ENCODE data around the gene MAN2A2.
"Not testable (repeated sequence)": the region's sequence is repeated elsewhere in the genome, so short reads cannot be mapped to it uniquely, and the experiment has no call there.

The MAN2A2 gene

GRCh38 chr15:90871716-90872485, 31.2 kb upstream of the MAN2A2 start:
- DNase-seq: no peak

- DNase-seq: no peak
Observed at GRCh38 chr15:90872486-90873184, 30.5 kb upstream of the MAN2A2 start.

DNA sequence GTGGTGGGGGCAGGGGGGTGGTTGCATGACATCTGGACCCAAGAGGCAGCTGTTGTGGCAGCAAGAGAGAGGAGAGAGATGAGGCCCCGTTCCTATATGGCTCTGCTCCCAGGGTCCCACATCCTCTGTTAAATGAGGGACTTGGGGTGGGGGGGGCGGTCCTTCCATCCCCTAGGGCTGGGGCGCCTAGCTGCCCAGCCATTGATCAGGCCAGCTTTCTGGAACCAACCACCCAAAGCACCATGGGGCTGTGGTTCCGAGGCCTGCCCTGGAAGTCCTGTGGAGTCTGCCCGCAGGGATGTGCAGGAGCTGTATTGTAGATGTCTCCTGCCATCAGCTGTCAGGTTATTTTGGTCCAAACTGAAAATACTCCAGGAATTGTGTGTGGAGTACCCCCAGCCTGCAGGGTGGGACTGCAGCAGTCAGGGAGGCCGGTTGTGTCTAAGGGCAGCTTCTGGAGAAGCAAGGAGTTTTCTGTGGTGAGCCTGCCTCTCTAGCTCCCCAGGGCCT, 29.6 kb upstream of the MAN2A2 start:
- DNase-seq: no peak

- DNase-seq: peak; percentile 81
Observed at GRCh38 chr15:90873998-90874605, 29.0 kb upstream of the MAN2A2 start.

DNA sequence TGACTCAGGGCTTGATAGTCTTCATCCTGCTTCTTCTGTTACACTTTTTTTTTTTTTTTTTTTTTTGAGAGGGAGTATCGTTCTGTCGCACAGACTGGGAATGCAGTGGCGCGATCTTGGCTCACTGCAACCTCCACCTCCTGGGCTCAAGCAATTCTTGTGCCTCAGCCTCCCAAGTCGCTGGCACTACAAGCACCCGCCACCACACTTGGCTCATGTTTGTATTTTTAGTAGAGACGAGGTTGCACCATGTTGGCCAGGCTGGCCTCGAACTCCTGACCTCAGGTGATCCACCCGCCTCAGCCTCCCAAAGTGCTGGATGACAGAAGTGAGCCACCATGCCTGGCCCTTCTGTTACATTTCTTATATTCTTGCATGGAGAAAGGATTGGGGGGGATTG, 28.1 kb upstream of the MAN2A2 start:
- DNase-seq: not testable (repeated sequence)

GRCh38 chr15:90875549-90875981, 27.5 kb upstream of the MAN2A2 start:
- DNase-seq: no peak

DNA sequence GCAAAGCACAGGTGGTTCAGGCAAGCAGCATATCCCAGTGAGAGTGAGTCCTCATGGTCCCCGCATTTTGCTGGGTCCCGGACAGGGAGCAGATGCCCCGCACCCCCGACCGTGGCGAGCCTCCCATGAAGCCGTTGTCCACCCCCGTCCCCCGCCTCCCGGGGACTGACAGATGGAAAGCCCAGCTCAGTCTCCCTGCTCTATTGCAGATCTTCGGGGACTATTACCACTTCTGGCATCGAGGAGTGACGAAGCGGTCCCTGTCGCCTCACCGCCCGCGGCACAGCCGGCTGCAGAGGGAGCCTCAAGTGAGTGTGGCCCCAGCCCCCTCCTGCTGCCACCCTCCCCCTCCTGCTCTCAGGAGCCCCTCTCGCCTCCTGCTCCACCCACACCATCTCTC, 27.1 kb upstream of the MAN2A2 start:
- no peak for DNase-seq

DNA sequence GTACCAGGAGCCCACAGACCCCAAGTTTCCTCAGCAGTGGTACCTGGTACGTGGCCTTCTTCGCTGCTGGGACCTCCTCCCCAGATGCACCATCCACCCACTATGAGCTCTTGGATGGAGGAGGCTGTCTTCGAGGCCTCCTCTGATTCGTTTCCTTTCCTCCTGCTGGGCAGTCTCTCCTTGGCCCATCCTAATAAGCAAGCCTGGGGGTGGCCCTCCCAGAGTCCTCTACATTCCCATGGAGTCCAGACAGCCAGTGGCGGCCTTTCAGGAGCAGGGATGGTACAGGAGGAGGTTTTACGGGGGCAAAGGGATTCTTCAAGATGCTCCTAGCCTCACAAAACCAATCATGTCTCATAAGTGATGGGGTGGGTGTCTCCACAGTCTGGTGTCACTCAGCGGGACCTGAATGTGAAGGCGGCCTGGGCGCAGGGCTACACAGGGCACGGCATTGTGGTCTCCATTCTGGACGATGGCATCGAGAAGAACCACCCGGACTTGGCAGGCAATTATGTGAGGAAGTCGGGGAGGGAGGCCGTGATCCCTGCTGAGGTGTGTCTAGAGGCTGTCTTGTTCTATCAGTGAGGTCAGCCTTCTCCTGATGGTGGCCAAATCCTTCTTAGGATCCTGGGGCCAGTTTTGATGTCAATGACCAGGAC, 26.5 kb upstream of the MAN2A2 start:
- no peak for DNase-seq

DNA sequence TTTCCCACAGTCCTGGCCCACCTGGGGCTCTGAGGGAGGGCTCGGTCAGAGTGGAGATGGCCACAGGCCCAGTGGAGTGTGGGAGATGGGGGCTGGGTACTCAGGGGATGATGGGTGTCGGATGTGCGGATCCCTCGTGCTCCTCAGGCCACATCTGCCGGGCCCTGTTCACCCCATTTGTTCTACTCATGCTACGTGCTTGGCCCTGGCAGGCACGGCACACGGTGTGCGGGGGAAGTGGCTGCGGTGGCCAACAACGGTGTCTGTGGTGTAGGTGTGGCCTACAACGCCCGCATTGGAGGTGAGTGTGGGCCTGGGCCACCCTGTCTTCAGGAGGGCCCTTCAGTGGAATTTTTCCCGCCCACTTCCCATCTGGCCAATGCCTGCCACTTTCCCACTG, 25.8 kb upstream of the MAN2A2 start:
- DNase-seq: no peak

GRCh38 chr15:90877996-90878395, 25.1 kb upstream of the MAN2A2 start:
- DNase-seq: no peak

DNA sequence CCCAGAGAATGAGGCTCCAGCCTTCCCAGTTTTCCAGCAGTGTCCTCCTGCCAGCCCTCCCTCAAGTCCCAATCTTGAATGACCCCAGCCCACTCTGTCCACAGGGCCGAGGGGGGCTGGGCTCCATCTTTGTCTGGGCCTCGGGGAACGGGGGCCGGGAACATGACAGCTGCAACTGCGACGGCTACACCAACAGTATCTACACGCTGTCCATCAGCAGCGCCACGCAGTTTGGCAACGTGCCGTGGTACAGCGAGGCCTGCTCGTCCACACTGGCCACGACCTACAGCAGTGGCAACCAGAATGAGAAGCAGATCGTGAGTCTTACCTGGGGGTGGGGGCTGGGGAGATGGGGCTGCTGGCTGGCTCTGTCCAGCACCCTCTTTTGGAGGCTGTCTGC, 24.4 kb upstream of the MAN2A2 start:
- DNase-seq: no peak

GRCh38 chr15:90879730-90880366, 23.3 kb upstream of the MAN2A2 start:
- no peak for DNase-seq

DNA sequence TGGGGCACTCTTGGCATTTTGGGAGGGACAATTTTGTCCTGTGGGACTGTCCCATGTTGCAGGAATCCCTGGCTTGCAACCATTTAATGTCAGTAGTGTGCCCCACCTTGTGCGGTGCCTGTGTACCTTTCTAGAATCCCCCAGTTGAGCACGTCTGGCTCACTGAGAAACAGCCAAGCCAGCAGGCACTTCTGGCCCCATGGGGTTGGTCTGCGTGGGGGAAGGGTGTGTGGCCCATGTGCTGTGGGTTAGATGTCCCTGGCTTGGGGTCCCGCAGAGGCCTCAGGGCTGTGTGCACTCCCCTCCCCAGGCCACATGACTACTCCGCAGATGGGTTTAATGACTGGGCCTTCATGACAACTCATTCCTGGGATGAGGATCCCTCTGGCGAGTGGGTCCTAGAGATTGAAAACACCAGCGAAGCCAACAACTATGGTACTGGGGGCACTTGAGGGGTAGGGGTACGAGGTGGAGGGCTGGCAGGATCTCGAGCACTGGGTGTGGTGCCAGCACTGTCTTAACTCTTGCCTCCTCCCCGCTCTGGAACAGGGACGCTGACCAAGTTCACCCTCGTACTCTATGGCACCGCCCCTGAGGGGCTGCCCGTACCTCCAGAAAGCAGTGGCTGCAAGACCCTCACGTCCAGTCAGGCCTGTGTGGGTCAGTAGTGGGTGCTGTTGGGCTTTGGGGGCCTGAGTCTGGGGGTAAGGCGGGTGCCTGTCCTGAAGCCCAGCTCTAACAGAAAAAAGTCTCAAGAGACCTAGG, 22.5 kb upstream of the MAN2A2 start:
- no peak for DNase-seq

GRCh38 chr15:90881181-90881977, 21.7 kb upstream of the MAN2A2 start:
- DNase-seq: no peak

DNA sequence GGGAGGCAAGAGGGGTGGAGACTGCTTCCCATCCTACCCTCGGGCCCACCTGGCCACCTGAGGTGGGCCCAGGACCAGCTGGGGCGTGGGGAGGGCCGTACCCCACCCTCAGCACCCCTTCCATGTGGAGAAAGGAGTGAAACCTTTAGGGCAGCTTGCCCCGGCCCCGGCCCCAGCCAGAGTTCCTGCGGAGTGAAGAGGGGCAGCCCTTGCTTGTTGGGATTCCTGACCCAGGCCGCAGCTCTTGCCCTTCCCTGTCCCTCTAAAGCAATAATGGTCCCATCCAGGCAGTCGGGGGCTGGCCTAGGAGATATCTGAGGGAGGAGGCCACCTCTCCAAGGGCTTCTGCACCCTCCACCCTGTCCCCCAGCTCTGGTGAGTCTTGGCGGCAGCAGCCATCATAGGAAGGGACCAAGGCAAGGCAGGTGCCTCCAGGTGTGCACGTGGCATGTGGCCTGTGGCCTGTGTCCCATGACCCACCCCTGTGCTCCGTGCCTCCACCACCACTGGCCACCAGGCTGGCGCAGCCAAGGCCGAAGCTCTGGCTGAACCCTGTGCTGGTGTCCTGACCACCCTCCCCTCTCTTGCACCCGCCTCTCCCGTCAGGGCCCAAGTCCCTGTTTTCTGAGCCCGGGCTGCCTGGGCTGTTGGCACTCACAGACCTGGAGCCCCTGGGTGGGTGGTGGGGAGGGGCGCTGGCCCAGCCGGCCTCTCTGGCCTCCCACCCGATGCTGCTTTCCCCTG, 21.0 kb upstream of the MAN2A2 start:
- no peak for DNase-seq

- no peak for DNase-seq
Observed at GRCh38 chr15:90882781-90883525, 20.1 kb upstream of the MAN2A2 start.

GRCh38 chr15:90883526-90883975, 19.6 kb upstream of the MAN2A2 start:
- DNase-seq: no peak

- DNase-seq: no peak
Observed at GRCh38 chr15:90883976-90884718, 19.0 kb upstream of the MAN2A2 start, which contains the start of gene FES. TSS of gene FES (plus strand) at chr15:90884504. CDS start at chr15:90885046, 542 bp downstream.

Data from SHP77 treated with DMSO at 0.1 percent for 48 hours (cell line).